ENCODE measurements around the gene RAB11FIP4.

DNA sequence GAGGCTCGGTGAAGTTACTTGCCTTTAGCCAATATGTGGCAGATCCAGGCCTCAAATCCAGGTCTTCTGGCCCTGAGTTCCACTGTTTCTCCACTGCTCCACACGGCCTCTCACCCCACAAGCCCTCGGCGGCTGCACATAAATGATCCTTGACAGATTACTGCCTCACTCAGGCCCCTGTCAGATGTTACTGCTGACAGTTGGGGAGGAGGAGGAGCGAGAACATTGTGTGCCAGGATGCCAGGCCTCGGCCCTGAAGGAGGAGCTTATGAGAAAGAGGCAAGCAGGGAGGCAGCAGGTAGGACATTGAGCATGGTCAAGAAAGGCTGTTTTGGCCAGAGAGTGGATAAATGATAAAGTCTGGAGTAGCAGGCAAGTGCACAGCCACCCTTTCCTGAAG lies 88.6 kb downstream of the RAB11FIP4 start:
- TF ChIP-seq CTCF (IDR thresholded peaks at IDR 0.05; ENCODE audit: insufficient read depth, low read length, poor library complexity, severe bottlenecking) (no peak), EZH2phosphoT487 (conservative IDR thresholded peaks at IDR 0.05; ENCODE audit: low read length) (no peak)
